Neuron (in vitro differentiated cells): ENCODE data around the gene CADPS2.

Source experiments
- H2AFZ ChIP-seq: one replicate; pipeline ENCODE4 v1.6.1; 2013; ENCODE audit warnings: low read depth, mild to moderate bottlenecking, inconsistent platforms, low read length, moderate library complexity
- H3K27me3 ChIP-seq: one replicate; pipeline ENCODE4 v1.6.1; 2013; ENCODE audit warnings: low read length; ENCODE audit not compliant: insufficient read depth
- H3K36me3 ChIP-seq: one replicate; pipeline ENCODE4 v1.6.1; 2013; ENCODE audit warnings: low read length; ENCODE audit not compliant: insufficient read depth
- H3K4me1 ChIP-seq: one replicate; pipeline ENCODE4 v1.6.1; 2013; ENCODE audit warnings: low read length; ENCODE audit not compliant: insufficient read depth
- H3K4me3 ChIP-seq: 2 replicates; pipeline ENCODE4 v1.5.1; 2013; ENCODE audit warnings: mild to moderate bottlenecking, low read length, moderate library complexity
- H3K9me3 ChIP-seq: one replicate; pipeline ENCODE4 v1.6.1; 2013; ENCODE audit warnings: low read length

Gene CADPS2

DNA sequence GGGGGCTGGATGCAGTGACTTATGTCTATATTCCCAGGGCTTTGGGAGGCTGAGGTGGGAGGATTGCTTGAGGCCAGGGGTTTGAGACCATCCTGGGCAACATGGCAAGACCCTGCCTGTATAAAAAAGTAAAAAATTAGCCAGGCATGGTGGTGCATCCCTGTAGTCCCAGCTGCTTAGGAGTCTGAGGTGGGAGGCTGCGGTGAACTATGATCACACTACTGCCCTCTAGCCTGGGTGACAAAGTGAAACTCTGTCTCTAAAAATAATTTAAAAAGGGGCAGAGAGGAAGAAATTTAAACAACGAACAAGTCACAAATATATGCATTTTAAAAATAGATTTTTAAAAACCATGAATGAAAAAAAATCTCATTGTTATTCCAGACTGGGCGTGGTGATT, 535.6 kb downstream of the CADPS2 start:
- no peaks in the 10 kb centered on the region for H3K9me3 ChIP-seq
- no peaks in the 10 kb centered on the region for H3K27me3 ChIP-seq
- no peaks in the 10 kb centered on the region for H3K36me3 ChIP-seq
- H2AFZ ChIP-seq, result no peak overlapping the region
- no peaks in the 10 kb centered on the region for H3K4me1 ChIP-seq
- H3K4me3 ChIP-seq, result no peak overlapping the region

GRCh38 chr7:122344303-122344620, 542.0 kb downstream of the CADPS2 start:
- Histone ChIP-seq H3K4me1 (no peaks in the 10 kb centered on the region), H3K27me3 (no peaks in the 10 kb centered on the region), H2AFZ (no peak overlapping the region), H3K4me3 (no peak overlapping the region), H3K9me3 (no peaks in the 10 kb centered on the region), H3K36me3 (no peaks in the 10 kb centered on the region)

DNA sequence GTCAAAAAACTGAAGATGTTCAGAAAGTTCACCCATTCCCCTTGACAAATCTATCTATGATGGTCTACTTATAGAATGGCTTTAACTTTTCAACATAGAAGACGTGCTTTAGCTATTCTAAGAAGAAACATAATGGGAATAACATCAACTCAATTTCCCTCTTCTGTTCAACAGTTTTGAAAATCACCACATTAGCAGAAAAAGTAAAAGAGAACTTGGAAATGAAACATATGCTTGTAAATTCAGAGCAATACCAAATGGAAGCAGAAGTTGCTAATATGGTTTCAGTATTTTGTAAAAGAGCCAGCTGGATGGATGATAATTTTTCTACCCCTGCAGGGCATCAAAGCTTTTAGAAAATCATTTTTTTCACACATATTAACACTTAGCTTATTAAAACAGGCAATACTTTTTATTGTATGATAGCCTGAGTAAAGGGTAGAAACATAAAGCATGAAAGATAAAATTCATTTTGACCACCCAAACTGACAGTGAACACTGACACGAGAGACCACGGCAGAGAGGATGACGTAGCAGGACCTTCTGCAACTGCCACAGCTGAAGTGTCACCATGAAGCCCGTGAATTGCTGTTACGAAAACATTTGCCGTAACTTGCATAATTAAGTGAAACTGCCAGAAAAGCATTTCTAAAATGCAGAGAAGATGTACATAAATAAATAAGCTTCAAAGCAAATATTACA, 542.5 kb downstream of the CADPS2 start:
- no peaks in the 10 kb centered on the region for H3K27me3 ChIP-seq
- H3K36me3 ChIP-seq, result no peaks in the 10 kb centered on the region
- H3K9me3 ChIP-seq, result no peaks in the 10 kb centered on the region
- H2AFZ ChIP-seq, result no peak overlapping the region
- H3K4me1 ChIP-seq, result no peaks in the 10 kb centered on the region
- no peak overlapping the region for H3K4me3 ChIP-seq

DNA sequence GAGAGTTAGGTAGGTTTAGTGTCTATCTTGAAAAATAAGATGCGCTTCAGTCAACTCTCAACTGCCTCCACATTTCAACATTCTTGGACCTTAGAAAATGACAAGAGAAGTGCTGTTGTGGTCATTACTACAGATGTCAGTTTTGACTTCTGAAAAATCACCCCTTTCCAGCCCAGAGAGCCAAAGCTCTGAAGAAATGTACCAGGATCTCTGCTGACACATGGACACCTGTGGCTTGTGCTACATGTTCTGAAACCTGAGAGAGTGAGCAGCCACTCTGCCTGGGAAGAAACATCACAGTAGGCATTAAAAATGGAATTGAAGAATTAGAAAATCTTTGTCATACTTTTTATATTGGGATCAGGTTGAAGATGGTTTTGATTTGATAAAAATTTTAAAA, 545.8 kb downstream of the CADPS2 start:
- Histone ChIP-seq H3K9me3 (no peaks in the 10 kb centered on the region), H3K27me3 (no peaks in the 10 kb centered on the region), H2AFZ (no peak overlapping the region), H3K4me3 (no peak overlapping the region), H3K36me3 (no peaks in the 10 kb centered on the region), H3K4me1 (peaks cover 3% of the 10 kb centered on the region)

GRCh38 chr7:122339145-122339904, 546.9 kb downstream of the CADPS2 start:
- Histone ChIP-seq H2AFZ (no peak overlapping the region), H3K4me3 (no peak overlapping the region), H3K36me3 (no peaks in the 10 kb centered on the region), H3K4me1 (peaks cover 3% of the 10 kb centered on the region), H3K9me3 (no peaks in the 10 kb centered on the region), H3K27me3 (no peaks in the 10 kb centered on the region)

DNA sequence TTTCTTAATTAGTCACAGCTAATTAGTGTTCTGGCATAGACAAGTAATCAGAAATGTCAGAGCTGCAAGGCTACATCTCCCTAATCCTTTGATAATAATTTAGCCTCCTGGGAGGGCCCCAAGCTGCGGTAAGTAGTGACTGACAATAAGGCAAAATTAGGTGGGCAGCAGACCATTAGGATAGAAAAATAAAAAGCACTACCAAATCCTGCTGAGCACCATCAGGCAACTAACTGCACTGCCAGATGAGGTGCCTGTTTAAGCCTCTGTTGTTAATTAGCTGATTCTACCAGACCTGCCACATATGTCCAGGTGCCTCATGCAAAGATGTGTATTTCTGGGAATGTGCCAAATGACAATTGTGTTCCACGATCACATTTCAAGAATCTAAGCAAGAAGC, 549.2 kb downstream of the CADPS2 start:
- Histone ChIP-seq H3K27me3 (no peaks in the 10 kb centered on the region), H3K4me1 (peaks cover 3% of the 10 kb centered on the region), H3K4me3 (no peak overlapping the region), H2AFZ (no peak overlapping the region), H3K9me3 (no peaks in the 10 kb centered on the region), H3K36me3 (no peaks in the 10 kb centered on the region)

DNA sequence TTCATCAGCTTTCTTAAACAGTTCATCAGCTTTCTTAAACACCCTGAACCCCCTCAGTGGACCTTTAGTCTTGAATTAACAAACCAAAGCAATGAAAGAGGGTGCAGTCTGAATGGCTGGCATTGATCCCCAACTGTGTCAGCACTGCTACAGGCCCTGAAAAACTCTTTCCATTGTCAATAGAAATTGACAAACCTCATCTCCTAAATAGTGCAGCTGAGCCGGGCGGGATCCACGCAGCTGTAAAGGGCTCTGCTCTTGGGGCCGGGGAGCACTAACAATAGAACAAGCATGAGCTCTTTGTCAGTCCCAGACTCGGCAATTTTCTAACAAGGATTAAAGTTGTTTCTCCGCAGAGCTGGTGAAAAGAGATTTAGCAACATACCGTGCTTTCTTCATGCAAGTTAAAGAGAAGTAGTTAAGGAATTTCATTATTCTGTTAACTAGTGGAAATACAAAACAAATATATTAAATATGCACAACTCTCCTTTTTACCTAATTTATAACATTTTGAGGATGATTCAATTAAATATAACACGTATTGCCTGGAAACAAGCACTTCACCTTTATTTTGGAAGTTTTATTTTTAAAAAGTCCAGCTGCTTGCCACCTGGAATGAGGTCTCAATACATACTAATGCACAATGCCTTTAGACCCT, 557.0 kb downstream of the CADPS2 start:
- no peaks in the 10 kb centered on the region for H3K27me3 ChIP-seq
- no peaks in the 10 kb centered on the region for H3K36me3 ChIP-seq
- H3K9me3 ChIP-seq, result no peaks in the 10 kb centered on the region
- no peak overlapping the region for H2AFZ ChIP-seq
- peak overlapping the region; percentile 24 for H3K4me3 ChIP-seq
- H3K4me1 ChIP-seq, result peaks cover 22% of the 10 kb centered on the region

DNA sequence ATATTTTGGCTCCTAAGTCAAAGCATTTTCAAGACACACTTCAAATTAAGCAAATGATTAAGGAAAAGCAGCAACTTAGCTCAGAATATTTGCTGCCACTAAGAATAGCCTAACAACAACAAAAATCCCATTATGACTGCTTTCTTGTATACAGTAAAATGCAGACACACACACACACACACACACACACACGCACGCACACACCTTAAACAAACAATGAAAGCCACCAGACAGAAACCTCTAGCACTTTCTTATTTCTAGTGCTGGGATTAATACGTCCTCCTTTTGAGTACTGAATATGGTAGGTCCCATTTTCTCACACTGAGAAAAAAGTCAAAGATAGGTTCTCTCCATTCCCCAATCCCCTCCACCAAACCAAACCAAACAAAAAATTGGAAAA, 558.3 kb downstream of the CADPS2 start:
- H3K4me1 ChIP-seq, result peaks cover 22% of the 10 kb centered on the region
- H3K36me3 ChIP-seq, result no peaks in the 10 kb centered on the region
- no peak overlapping the region for H2AFZ ChIP-seq
- no peak overlapping the region for H3K4me3 ChIP-seq
- no peaks in the 10 kb centered on the region for H3K9me3 ChIP-seq
- H3K27me3 ChIP-seq, result no peaks in the 10 kb centered on the region

DNA sequence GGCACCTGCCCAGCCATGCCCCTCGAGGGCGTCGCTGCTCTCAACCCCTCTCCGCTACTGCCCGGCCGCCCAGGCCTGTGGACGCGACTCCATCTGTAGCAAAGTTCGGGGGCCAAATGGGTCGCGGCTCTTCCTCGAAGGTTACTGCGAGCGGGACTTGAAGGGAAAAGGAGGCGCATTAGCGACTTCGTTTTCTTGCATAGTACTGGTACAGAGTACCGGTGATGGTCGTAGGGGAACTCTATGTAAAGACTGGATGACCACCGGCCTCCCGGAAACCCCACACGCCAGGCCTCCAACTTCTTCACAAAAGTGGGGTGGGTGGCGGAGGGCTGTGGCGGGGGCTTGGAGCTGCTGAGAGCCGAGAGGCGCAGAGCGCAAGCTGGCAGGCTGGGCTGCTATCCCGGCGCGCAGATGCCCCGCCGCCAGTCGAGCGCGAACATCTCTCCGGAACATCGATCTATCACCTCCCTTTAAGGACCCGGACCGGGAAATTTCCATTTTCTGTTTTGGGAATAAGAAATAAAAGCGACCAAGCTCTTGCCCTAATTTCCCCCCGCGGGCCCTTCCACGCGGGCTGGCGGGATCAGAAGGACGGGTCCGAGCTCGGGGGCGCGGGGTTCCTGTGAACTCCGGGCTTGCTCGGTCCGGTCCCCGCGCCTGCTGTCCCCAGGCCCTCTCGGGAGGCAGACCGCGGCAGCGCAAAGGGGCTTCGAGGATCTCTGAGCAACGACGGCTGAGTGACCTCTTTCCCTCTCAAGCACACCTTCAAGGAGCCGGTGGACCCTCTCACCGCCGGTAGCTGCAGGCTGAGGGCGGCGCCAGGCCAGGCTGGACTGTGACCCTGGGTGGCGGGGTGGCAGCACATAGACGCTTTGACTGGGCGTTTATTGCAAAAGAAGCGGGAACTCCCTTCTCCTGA, 569.5 kb downstream of the CADPS2 start:
- H3K4me3 ChIP-seq, result peak overlapping the region; percentile 4
- peaks cover 2% of the 10 kb centered on the region for H3K4me1 ChIP-seq
- H3K9me3 ChIP-seq, result peaks cover 5% of the 10 kb centered on the region
- H3K36me3 ChIP-seq, result no peaks in the 10 kb centered on the region
- no peak overlapping the region for H2AFZ ChIP-seq
- H3K27me3 ChIP-seq, result peaks cover 2% of the 10 kb centered on the region

- H3K4me1 ChIP-seq, result peaks cover 11% of the 10 kb centered on the region
- no peak overlapping the region for H3K4me3 ChIP-seq
- H3K27me3 ChIP-seq, result peaks cover 10% of the 10 kb centered on the region
- H3K9me3 ChIP-seq, result peaks cover 5% of the 10 kb centered on the region
- H3K36me3 ChIP-seq, result no peaks in the 10 kb centered on the region
- H2AFZ ChIP-seq, result no peak overlapping the region
Observed at GRCh38 chr7:122315507-122316466, 570.5 kb downstream of the CADPS2 start.

- H3K27me3 ChIP-seq, result peaks cover 22% of the 10 kb centered on the region
- H3K36me3 ChIP-seq, result no peaks in the 10 kb centered on the region
- H3K9me3 ChIP-seq, result peaks cover 5% of the 10 kb centered on the region
- no peak overlapping the region for H3K4me3 ChIP-seq
- H2AFZ ChIP-seq, result no peak overlapping the region
- H3K4me1 ChIP-seq, result peaks cover 22% of the 10 kb centered on the region
Observed at GRCh38 chr7:122314284-122314683, 572.0 kb downstream of the CADPS2 start.

GRCh38 chr7:122312789-122313188, 573.5 kb downstream of the CADPS2 start:
- H2AFZ ChIP-seq, result no peak overlapping the region
- H3K4me1 ChIP-seq, result peaks cover 22% of the 10 kb centered on the region
- peaks cover 37% of the 10 kb centered on the region for H3K27me3 ChIP-seq
- H3K36me3 ChIP-seq, result no peaks in the 10 kb centered on the region
- peaks cover 5% of the 10 kb centered on the region for H3K9me3 ChIP-seq
- H3K4me3 ChIP-seq, result no peak overlapping the region
